ENCODE results near the gene DDX49. TPM values are rescaled to one million over a fixed set of nuclear protein-coding genes. Genes with fewer than 3 reads are reported as not detected.
"Not testable (repeated sequence)": the region's sequence is repeated elsewhere in the genome, so short reads cannot be mapped to it uniquely, and the experiment has no call there.

DDX49 gene
- total and polyA plus RNA-seq, 4 donors, result 34.6 to 81.8 (median 71.3) TPM

DNA sequence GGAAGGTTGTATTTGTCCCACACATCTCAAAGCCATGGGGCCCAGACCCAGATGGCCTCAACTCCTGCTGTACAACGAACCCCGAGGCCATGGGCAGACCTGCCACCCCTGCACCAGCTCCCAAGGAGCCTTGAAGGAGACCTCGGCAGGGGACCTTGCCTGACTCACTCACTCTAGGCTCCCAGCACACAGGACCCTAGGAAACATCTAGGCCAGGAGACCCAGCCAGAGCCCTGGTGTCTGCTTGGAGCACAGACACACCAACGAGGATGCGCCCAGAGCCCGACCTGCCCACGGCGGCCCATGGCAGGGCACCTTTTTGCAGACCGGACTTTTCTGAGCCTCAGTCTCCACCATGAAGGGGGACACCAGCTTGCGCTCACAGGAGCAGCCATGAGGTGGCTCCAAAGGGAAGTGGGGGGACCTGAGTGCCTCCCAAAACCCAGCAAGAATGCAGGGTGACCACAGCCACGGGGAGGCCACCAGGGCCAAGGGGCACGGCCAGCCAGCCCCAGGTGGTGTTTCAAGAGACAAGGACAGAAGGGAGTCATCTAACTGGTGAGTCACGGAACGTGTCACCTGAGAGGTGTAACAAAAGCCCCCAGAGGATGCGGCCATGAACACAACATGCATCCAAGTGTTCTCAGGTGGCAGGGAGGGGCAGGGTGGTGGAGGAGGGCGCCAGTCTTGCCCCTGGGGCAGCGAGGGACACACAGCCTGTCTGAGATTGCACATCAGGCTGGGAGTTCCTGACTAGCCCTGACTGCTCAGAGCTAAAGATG lies 18.6 kb upstream of the DDX49 start:
- 94% methylated on average over 17 of the region's 17 CpGs for WGBS (ENCODE audit: insufficient coverage)
- no peak overlapping the region for H3K27ac ChIP-seq (ENCODE audit: low read depth, low read length)
- peaks cover 60% of the 10 kb centered on the region for H3K4me1 ChIP-seq (ENCODE audit: control insufficient read depth, insufficient read depth, low read length)
- no peak for DNase-seq (ENCODE audit: low read depth in 4 of 6, low spot score in 6 of 6)
- peaks cover 75% of the 10 kb centered on the region for H3K36me3 ChIP-seq (ENCODE audit: control insufficient read depth, insufficient read depth, low read length)
- no peaks in the 10 kb centered on the region for H3K9me3 ChIP-seq (ENCODE audit: control insufficient read depth, insufficient read depth, low read length)
- no peaks in the 10 kb centered on the region for H3K27me3 ChIP-seq (ENCODE audit: control insufficient read depth, insufficient read depth, low read length)
- no peak overlapping the region for H3K4me3 ChIP-seq (ENCODE audit: low read depth, low read length)

- Histone ChIP-seq H3K27ac (ENCODE audit: low read depth, low read length) (no peak overlapping the region), H3K4me1 (ENCODE audit: control insufficient read depth, insufficient read depth, low read length) (peaks cover 64% of the 10 kb centered on the region), H3K4me3 (ENCODE audit: low read depth, low read length) (no peak overlapping the region), H3K9me3 (ENCODE audit: control insufficient read depth, insufficient read depth, low read length) (no peaks in the 10 kb centered on the region), H3K36me3 (ENCODE audit: control insufficient read depth, insufficient read depth, low read length) (peaks cover 81% of the 10 kb centered on the region), H3K27me3 (ENCODE audit: control insufficient read depth, insufficient read depth, low read length) (no peaks in the 10 kb centered on the region)
- 81% methylated on average over 2 of the region's 7 CpGs for WGBS (ENCODE audit: insufficient coverage)
- no peak for DNase-seq (ENCODE audit: low read depth in 4 of 6, low spot score in 6 of 6)
These were observed 18.0 kb upstream of the DDX49 start for GRCh38 chr19:18901491-18901890.

DNA sequence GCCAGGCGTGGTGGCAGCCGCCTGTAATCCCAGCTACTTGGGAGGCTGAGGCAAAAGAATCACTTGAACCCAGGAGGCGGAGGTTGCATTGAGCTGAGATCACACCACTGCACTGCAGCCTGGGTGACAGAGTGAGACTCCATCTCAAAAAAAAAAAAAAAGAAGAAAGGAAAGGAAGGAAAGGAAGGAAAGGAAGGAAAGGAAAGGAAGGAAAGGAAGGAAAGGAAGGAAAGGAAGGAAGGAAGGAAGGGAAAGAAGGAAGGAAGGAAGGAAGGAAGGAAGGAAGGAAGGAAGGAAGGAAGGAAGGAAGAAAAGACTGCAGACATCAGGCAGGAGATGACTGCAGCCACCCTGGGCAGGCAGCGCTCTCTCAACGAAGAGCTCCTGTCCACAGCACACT lies 17.0 kb upstream of the DDX49 start:
- peaks cover 63% of the 10 kb centered on the region for H3K4me1 ChIP-seq (ENCODE audit: control insufficient read depth, insufficient read depth, low read length)
- not testable (repeated sequence) for H3K4me3 ChIP-seq (ENCODE audit: low read depth, low read length); DNase-seq (ENCODE audit: low read depth in 4 of 6, low spot score in 6 of 6); H3K9me3 ChIP-seq (ENCODE audit: control insufficient read depth, insufficient read depth, low read length); H3K27me3 ChIP-seq (ENCODE audit: control insufficient read depth, insufficient read depth, low read length); H3K27ac ChIP-seq (ENCODE audit: low read depth, low read length)
- H3K36me3 ChIP-seq (ENCODE audit: control insufficient read depth, insufficient read depth, low read length), result peaks cover 89% of the 10 kb centered on the region
- WGBS (ENCODE audit: insufficient coverage), result 87% methylated on average over 3 of the region's 5 CpGs

DNA sequence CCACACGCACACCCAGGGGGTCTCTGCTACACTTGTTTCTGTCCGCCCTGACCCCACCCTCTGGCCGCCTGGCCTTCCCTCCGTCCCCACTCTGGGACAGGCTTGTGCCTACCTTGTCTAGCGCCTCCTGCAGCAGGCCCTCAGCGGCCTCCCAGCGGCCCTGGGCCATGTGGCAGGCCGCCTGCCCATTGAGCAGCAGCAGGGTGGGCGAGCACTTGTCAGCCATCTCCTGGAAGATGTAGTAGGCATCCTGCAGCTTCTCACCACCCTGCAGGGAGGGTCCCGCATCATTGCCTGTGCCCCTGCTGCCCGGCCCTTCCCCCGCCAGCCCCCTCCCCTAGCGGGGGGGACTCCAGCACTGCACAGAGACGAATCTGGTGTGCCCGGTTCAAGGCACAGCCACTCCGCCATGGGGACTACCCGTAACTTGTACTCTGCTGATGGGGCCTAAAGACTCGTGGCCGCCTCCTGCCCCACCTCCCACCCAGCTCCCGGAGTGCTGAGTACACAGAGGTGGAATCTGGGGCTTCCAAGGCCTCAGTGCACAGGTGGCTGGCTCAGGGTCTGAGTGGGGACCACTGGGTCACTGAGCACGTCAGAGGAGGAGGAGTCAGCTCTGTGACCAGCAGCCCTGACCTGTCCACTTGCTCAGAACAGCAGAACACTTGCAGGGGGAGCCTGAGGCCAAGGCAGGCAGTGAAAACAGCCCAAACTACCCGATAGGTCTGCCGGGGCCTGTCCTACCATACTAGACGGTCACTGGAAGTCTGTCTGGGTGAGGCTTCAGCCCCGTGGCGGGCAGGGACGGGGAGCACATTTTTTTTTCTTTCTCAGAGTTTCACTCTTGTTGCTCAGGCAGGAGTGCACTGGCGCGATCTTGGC lies 16.1 kb upstream of the DDX49 start:
- Histone ChIP-seq H3K4me3 (ENCODE audit: low read depth, low read length) (no peak overlapping the region), H3K36me3 (ENCODE audit: control insufficient read depth, insufficient read depth, low read length) (peaks cover 91% of the 10 kb centered on the region), H3K27me3 (ENCODE audit: control insufficient read depth, insufficient read depth, low read length) (no peaks in the 10 kb centered on the region), H3K27ac (ENCODE audit: low read depth, low read length) (peak overlapping the region; percentile 85), H3K9me3 (ENCODE audit: control insufficient read depth, insufficient read depth, low read length) (no peaks in the 10 kb centered on the region), H3K4me1 (ENCODE audit: control insufficient read depth, insufficient read depth, low read length) (peaks cover 61% of the 10 kb centered on the region)
- 84% methylated on average over 25 of the region's 29 CpGs for WGBS (ENCODE audit: insufficient coverage)
- no peak for DNase-seq (ENCODE audit: low read depth in 4 of 6, low spot score in 6 of 6)

GRCh38 chr19:18904334-18905057 lies 15.0 kb upstream of the DDX49 start:
- Histone ChIP-seq H3K9me3 (ENCODE audit: control insufficient read depth, insufficient read depth, low read length) (no peaks in the 10 kb centered on the region), H3K4me1 (ENCODE audit: control insufficient read depth, insufficient read depth, low read length) (peaks cover 58% of the 10 kb centered on the region), H3K36me3 (ENCODE audit: control insufficient read depth, insufficient read depth, low read length) (peaks cover 89% of the 10 kb centered on the region), H3K27me3 (ENCODE audit: control insufficient read depth, insufficient read depth, low read length) (no peaks in the 10 kb centered on the region), H3K27ac (ENCODE audit: low read depth, low read length) (peak overlapping the region; percentile 85), H3K4me3 (ENCODE audit: low read depth, low read length) (no peak overlapping the region)
- 71% methylated on average over 25 of the region's 25 CpGs for WGBS (ENCODE audit: insufficient coverage)
- DNase-seq (ENCODE audit: low read depth in 4 of 6, low spot score in 6 of 6), result peak in 3 of 6 donors; percentile 62 to 87 (median 66)

DNA sequence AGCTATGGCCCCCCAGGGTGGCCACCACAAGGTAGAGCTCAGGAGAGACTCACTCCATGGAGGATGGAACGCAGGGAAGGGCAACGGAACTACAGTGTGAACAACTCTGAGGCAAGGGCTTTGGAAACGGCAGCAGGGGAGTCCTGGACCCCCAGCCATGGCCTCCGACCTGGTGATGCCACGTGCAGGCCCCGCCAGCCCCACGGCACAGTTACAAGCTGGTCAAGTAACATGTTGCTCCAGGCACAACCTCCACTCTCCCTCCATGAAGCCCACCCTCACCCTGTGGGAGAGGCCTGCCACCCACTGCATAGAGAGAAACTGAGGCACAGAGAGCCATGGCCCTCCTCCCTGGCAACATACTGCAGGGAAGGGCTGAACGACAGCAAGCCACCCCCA lies 14.5 kb upstream of the DDX49 start:
- H3K27me3 ChIP-seq (ENCODE audit: control insufficient read depth, insufficient read depth, low read length), result no peaks in the 10 kb centered on the region
- H3K4me3 ChIP-seq (ENCODE audit: low read depth, low read length), result no peak overlapping the region
- peaks cover 88% of the 10 kb centered on the region for H3K36me3 ChIP-seq (ENCODE audit: control insufficient read depth, insufficient read depth, low read length)
- H3K9me3 ChIP-seq (ENCODE audit: control insufficient read depth, insufficient read depth, low read length), result no peaks in the 10 kb centered on the region
- no peak for DNase-seq (ENCODE audit: low read depth in 4 of 6, low spot score in 6 of 6)
- 86% methylated on average over 6 of the region's 8 CpGs for WGBS (ENCODE audit: insufficient coverage)
- H3K27ac ChIP-seq (ENCODE audit: low read depth, low read length), result peak overlapping the region; percentile 85
- peaks cover 61% of the 10 kb centered on the region for H3K4me1 ChIP-seq (ENCODE audit: control insufficient read depth, insufficient read depth, low read length)

- H3K27ac ChIP-seq (ENCODE audit: low read depth, low read length), result peak overlapping the region; percentile 85
- H3K4me3 ChIP-seq (ENCODE audit: low read depth, low read length), result no peak overlapping the region
- H3K27me3 ChIP-seq (ENCODE audit: control insufficient read depth, insufficient read depth, low read length), result no peaks in the 10 kb centered on the region
- H3K9me3 ChIP-seq (ENCODE audit: control insufficient read depth, insufficient read depth, low read length), result no peaks in the 10 kb centered on the region
- DNase-seq (ENCODE audit: low read depth in 4 of 6, low spot score in 6 of 6), result no peak
- peaks cover 88% of the 10 kb centered on the region for H3K36me3 ChIP-seq (ENCODE audit: control insufficient read depth, insufficient read depth, low read length)
- peaks cover 67% of the 10 kb centered on the region for H3K4me1 ChIP-seq (ENCODE audit: control insufficient read depth, insufficient read depth, low read length)
- WGBS (ENCODE audit: insufficient coverage), result 90% methylated on average over 26 of the region's 26 CpGs
These were observed 13.8 kb upstream of the DDX49 start for GRCh38 chr19:18905513-18906236.

DNA sequence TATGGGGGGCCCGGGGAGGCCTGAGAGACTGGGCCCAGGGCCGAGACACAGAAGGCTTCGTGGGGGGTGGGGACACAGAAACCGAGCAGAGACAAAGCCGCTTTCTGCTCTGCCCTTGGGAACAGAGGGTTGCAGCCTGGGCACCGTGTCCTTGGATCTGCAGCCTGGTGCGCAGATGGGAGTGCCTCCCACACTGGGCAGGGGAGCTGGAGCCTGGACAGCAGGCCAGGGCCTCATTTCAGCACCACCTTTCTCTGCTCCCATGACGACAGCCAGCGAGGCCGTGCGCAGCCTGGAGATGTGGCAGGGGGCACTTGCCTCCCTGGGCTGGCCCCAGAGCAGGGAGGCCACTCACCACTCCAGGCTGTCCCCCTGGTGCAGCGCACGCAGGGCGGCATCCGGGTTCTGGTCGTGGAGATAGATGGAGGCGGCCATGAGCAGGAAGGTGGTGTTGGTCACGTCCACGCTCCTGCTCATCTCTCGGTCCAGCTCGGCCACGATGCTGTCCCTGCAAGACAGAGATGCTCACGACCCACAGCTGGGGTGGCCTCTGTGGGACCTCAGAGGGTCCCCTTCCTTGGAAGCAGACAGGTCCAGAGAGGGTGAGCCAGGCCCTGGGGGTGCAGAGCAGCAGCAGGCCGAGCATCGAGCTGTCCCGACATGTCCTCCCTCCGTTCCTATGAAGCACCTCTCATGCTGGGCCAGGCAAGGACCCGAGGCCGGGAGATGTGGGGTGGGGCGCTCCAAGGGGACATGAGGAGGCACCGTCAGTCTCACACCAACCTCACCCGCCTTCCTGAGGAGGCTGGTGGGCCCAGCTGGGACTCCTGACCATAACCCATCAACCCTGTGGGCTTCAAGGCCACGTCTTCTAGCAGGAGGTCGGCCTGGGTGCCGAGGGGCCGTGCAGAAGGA lies 12.7 kb upstream of the DDX49 start:
- WGBS (ENCODE audit: insufficient coverage), result 71% methylated on average over 36 of the region's 36 CpGs
- Histone ChIP-seq H3K4me1 (ENCODE audit: control insufficient read depth, insufficient read depth, low read length) (peaks cover 70% of the 10 kb centered on the region), H3K27ac (ENCODE audit: low read depth, low read length) (peak overlapping the region; percentile 85), H3K36me3 (ENCODE audit: control insufficient read depth, insufficient read depth, low read length) (peaks cover 85% of the 10 kb centered on the region), H3K27me3 (ENCODE audit: control insufficient read depth, insufficient read depth, low read length) (no peaks in the 10 kb centered on the region), H3K9me3 (ENCODE audit: control insufficient read depth, insufficient read depth, low read length) (no peaks in the 10 kb centered on the region), H3K4me3 (ENCODE audit: low read depth, low read length) (no peak overlapping the region)
- peak in 3 of 6 donors; percentile 43 to 83 (median 47) for DNase-seq (ENCODE audit: low read depth in 4 of 6, low spot score in 6 of 6)

Data from spinal cord (tissue), 10 donors.